ENCODE data around the gene MIAT. TPM values are rescaled to one million over a fixed set of nuclear protein-coding genes. Genes with fewer than 3 reads are reported as not detected.

The MIAT gene
- total RNA-seq, 2 experiments from 2014 or later, result 52.3 to 58.7 TPM

GRCh38 chr22:26658671-26659478 lies 1.5 kb downstream of the MIAT start:
- CTCF ChIA-PET, result no interaction called here

DNA sequence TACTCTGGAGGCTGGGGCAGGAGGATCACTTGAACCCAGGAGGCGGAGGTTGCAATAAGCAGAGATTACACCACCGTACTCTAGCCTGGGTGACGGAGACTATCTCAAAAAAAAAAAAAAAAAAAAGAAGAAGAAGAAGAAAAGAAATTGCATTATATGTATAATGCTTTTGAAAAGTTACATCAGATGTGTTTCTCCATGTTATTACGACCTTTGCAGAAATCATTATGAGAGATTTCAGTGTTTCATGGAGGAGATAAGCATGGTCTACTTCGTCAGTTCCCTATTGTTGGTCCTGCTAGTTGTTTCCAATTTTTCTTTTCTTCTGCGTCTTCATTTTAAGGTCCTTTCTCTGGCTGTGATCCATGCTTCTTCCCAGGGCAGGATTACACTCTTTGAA lies 3.0 kb downstream of the MIAT start:
- ChIA-PET CTCF (interaction anchor here (2.9 kb wide), 1 partner anchor 10 kb away, joined by 9 read pairs; no protein-coding TSS in a partner anchor), POLR2A (interaction anchor here (1.0 to 1.5 kb wide), 2 partner anchors 11 to 177 kb away, joined by 3 to 4 read pairs; partner anchors contain the start of genes HPS4 and SRRD)
- intact Hi-C loops (cut with micrococcal nuclease), result no loop called here
- H3K4me1 Mint-ChIP-seq (ENCODE audit: low read depth), result peaks cover 47% of the 10 kb centered on the region
- H3K4me3 Mint-ChIP-seq, result no peak overlapping the region
- DNase-seq, result no peak
- H3K27ac Mint-ChIP-seq, result no peak overlapping the region
- H3K9me3 Mint-ChIP-seq, result no peaks in the 10 kb centered on the region
- H3K27me3 Mint-ChIP-seq, result no peaks in the 10 kb centered on the region
- peaks cover 13% of the 10 kb centered on the region for H3K36me3 Mint-ChIP-seq

More at GRCh38 chr22:26658671-26659478, 1.5 kb downstream of the MIAT start:
- POLR2A ChIA-PET, result no interaction called here
- peak overlapping the region; percentile 88 for H3K27ac Mint-ChIP-seq
- peaks cover 34% of the 10 kb centered on the region for H3K4me1 Mint-ChIP-seq (ENCODE audit: low read depth)
- no peaks in the 10 kb centered on the region for H3K27me3 Mint-ChIP-seq
- intact Hi-C loops (cut with micrococcal nuclease), result loop anchor here (1.0 to 2.0 kb wide), 2 partner anchors 12 to 176 kb away; partner anchors contain the start of genes HPS4 and SRRD
- peaks cover 7% of the 10 kb centered on the region for H3K36me3 Mint-ChIP-seq
- H3K4me3 Mint-ChIP-seq, result peak overlapping the region; percentile 95
- DNase-seq, result peak; percentile 94
- no peaks in the 10 kb centered on the region for H3K9me3 Mint-ChIP-seq

- intact Hi-C loops (cut with micrococcal nuclease), result no loop called here
- H3K27ac Mint-ChIP-seq, result no peak overlapping the region
- CTCF ChIA-PET, result interaction anchor here (2.2 to 2.9 kb wide), 2 partner anchors 11 to 158 kb away, joined by 7 to 9 read pairs; no protein-coding TSS in a partner anchor
Measured at GRCh38 chr22:26660961-26661578, 3.7 kb downstream of the MIAT start.

GRCh38 chr22:26662160-26662559 lies 4.8 kb downstream of the MIAT start:
- Mint-ChIP-seq H3K27ac (no peak overlapping the region), H3K36me3 (peaks cover 16% of the 10 kb centered on the region)

More at GRCh38 chr22:26660961-26661578, 3.7 kb downstream of the MIAT start:
- DNase-seq, result no peak
- Mint-ChIP-seq H3K9me3 (no peaks in the 10 kb centered on the region), H3K4me3 (no peak overlapping the region), H3K27me3 (no peaks in the 10 kb centered on the region), H3K4me1 (ENCODE audit: low read depth) (peaks cover 54% of the 10 kb centered on the region), H3K36me3 (peaks cover 15% of the 10 kb centered on the region)
- POLR2A ChIA-PET, result interaction anchor here (1.0 to 1.5 kb wide), 2 partner anchors 10 to 177 kb away, joined by 3 to 4 read pairs; partner anchors contain the start of genes HPS4 and SRRD

DNA sequence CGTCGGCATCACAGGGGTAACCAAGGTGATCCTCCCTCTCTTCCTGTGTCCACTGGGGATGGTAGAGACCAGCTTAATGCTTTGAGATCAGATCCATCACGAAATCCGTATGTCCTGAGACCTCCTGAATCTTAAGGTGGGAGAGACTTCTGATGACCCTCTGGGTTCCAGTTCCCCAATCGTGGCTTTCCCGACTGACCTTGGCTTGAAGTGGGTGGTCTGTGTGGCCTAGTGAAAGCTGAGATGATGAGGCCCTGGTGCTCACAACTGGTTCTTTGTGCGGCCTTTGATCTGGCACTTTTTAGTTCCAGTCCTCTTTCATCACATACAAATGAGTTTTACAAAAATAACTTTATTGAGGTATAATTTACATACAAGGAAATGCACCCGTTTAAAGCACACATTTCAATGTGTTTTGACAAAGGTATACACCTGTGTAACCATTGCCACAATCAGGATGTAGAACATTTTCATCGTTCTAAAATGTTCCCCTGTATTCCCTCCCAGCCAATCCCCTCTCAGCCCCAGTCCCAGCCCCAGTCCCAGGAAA lies 6.1 kb downstream of the MIAT start:
- POLR2A ChIA-PET, result interaction anchor here (0.5 to 2.1 kb wide), 2 partner anchors 180 to 242 kb away, joined by 3 to 9 read pairs; partner anchors contain the start of genes HPS4 and SRRD
- CTCF ChIA-PET, result interaction anchor here (1.1 to 4.6 kb wide), 4 partner anchors 10 to 162 kb away, joined by 3 to 46 read pairs (median 18); no protein-coding TSS in a partner anchor

More at GRCh38 chr22:26662160-26662559, 4.8 kb downstream of the MIAT start:
- no peaks in the 10 kb centered on the region for H3K27me3 Mint-ChIP-seq
- H3K9me3 Mint-ChIP-seq, result no peaks in the 10 kb centered on the region
- no peak overlapping the region for H3K4me3 Mint-ChIP-seq
- peaks cover 63% of the 10 kb centered on the region for H3K4me1 Mint-ChIP-seq (ENCODE audit: low read depth)
- DNase-seq, result no peak
- CTCF ChIA-PET, result interaction anchor here (0.7 to 4.6 kb wide), 6 partner anchors 9 to 159 kb away, joined by 3 to 28 read pairs (median 5); partner anchors contain the start of gene TFIP11
- intact Hi-C loops (cut with micrococcal nuclease), result no loop called here
- POLR2A ChIA-PET, result no interaction called here

DNA sequence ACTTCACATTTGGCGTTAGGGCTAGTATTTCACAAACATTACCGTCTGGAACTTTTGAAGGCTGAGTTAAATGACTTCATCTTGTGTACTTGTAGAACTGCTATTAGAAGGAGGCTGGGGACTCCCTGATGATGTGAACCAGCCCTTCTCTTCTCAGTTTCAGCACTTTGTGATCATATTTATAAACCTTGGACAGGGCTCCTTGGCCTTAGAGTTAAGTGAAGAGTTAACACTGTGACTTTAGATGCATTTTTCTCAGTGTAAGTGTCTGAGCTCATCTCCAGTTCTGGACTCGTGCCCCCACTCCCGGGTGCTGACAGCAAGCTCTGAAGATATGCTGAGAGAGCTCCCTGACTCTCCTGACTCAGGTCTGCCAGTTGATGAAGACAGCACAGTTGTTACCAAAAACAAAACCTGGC lies 8.4 kb downstream of the MIAT start:
- H3K4me3 Mint-ChIP-seq, result peak overlapping the region; percentile 43
- H3K27ac Mint-ChIP-seq, result peak overlapping the region; percentile 92

More for the DNA sequence above, 6.1 kb downstream of the MIAT start:
- intact Hi-C loops (cut with micrococcal nuclease), result no loop called here
- Mint-ChIP-seq H3K4me3 (no peak overlapping the region), H3K36me3 (peaks cover 21% of the 10 kb centered on the region), H3K27me3 (no peaks in the 10 kb centered on the region), H3K4me1 (ENCODE audit: low read depth) (peaks cover 60% of the 10 kb centered on the region), H3K27ac (peak overlapping the region; percentile 51), H3K9me3 (no peaks in the 10 kb centered on the region)
- no peak for DNase-seq

DNA sequence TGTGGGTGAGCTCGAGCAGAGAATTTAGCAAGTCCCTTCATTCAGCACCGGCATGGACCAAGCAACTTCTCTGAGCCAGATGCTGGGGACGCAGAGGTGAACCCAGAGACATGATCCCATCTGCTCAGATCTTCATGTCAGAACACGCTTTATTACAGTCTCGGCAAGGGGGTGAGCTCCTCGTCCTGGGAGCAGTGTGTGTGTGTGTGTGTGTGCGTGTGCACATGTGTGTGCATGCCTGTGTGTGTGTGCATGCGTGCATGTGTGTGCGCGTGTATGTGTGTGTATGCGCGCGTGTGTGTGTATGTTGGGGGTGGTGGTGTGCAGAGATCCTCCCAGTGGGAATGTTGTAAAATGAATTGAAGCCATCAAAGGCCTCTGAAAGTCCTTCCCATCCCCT lies 9.8 kb downstream of the MIAT start:
- POLR2A ChIA-PET, result no interaction called here
- CTCF ChIA-PET, result no interaction called here
- Mint-ChIP-seq H3K27me3 (no peaks in the 10 kb centered on the region), H3K4me3 (no peak overlapping the region), H3K36me3 (peaks cover 20% of the 10 kb centered on the region), H3K4me1 (ENCODE audit: low read depth) (peaks cover 66% of the 10 kb centered on the region), H3K9me3 (no peaks in the 10 kb centered on the region), H3K27ac (no peak overlapping the region)
- no peak for DNase-seq
- intact Hi-C loops (cut with micrococcal nuclease), result no loop called here

More for the DNA sequence above, 8.4 kb downstream of the MIAT start:
- ChIA-PET POLR2A (interaction anchor here (1.1 to 2.1 kb wide), 3 partner anchors 9 to 182 kb away, joined by 3 to 9 read pairs (median 3); partner anchors contain the start of genes HPS4 and SRRD), CTCF (interaction anchor here (0.6 to 4.6 kb wide), 22 partner anchors 8 to 268 kb away, joined by 3 to 46 read pairs (median 5); partner anchors contain the start of genes HPS4, SRRD, TFIP11 and TPST2)
- no peak for DNase-seq
- no peaks in the 10 kb centered on the region for H3K9me3 Mint-ChIP-seq
- peaks cover 20% of the 10 kb centered on the region for H3K36me3 Mint-ChIP-seq
- H3K4me1 Mint-ChIP-seq (ENCODE audit: low read depth), result peaks cover 62% of the 10 kb centered on the region
- H3K27me3 Mint-ChIP-seq, result no peaks in the 10 kb centered on the region
- intact Hi-C loops (cut with micrococcal nuclease), result loop anchor here (1.0 kb wide), 2 partner anchors 8 to 9 kb away; partner anchors contain the start of gene MIAT

GRCh38 chr22:26669060-26669481 lies 11.7 kb downstream of the MIAT start:
- ChIA-PET CTCF (interaction anchor here (0.6 to 0.9 kb wide), 2 partner anchors 9 to 10 kb away, joined by 3 read pairs; no protein-coding TSS in a partner anchor), POLR2A (interaction anchor here (0.7 kb wide), 1 partner anchor 239 kb away, joined by 3 read pairs; no protein-coding TSS in a partner anchor)
- no peak for DNase-seq
- no peak overlapping the region for H3K4me3 Mint-ChIP-seq
- H3K36me3 Mint-ChIP-seq, result peaks cover 26% of the 10 kb centered on the region
- no peaks in the 10 kb centered on the region for H3K27me3 Mint-ChIP-seq
- H3K9me3 Mint-ChIP-seq, result no peaks in the 10 kb centered on the region
- peaks cover 69% of the 10 kb centered on the region for H3K4me1 Mint-ChIP-seq (ENCODE audit: low read depth)
- H3K27ac Mint-ChIP-seq, result peak overlapping the region; percentile 65
- intact Hi-C loops (cut with micrococcal nuclease), result no loop called here

GRCh38 chr22:26670459-26670858 lies 13.1 kb downstream of the MIAT start:
- intact Hi-C loops (cut with micrococcal nuclease), result loop anchor here (5.0 kb wide), 2 partner anchors 168 to 1247 kb away; partner anchors contain the start of gene PITPNB
- Mint-ChIP-seq H3K36me3 (peaks cover 28% of the 10 kb centered on the region), H3K27me3 (no peaks in the 10 kb centered on the region), H3K4me3 (peak overlapping the region; percentile 94), H3K27ac (peak overlapping the region; percentile 100), H3K4me1 (ENCODE audit: low read depth) (peaks cover 69% of the 10 kb centered on the region), H3K9me3 (no peaks in the 10 kb centered on the region)
- ChIA-PET POLR2A (no interaction called here), CTCF (interaction anchor here (0.6 to 1.4 kb wide), 2 partner anchors 14 to 167 kb away, joined by 3 to 5 read pairs; no protein-coding TSS in a partner anchor)
- no peak for DNase-seq

DNA sequence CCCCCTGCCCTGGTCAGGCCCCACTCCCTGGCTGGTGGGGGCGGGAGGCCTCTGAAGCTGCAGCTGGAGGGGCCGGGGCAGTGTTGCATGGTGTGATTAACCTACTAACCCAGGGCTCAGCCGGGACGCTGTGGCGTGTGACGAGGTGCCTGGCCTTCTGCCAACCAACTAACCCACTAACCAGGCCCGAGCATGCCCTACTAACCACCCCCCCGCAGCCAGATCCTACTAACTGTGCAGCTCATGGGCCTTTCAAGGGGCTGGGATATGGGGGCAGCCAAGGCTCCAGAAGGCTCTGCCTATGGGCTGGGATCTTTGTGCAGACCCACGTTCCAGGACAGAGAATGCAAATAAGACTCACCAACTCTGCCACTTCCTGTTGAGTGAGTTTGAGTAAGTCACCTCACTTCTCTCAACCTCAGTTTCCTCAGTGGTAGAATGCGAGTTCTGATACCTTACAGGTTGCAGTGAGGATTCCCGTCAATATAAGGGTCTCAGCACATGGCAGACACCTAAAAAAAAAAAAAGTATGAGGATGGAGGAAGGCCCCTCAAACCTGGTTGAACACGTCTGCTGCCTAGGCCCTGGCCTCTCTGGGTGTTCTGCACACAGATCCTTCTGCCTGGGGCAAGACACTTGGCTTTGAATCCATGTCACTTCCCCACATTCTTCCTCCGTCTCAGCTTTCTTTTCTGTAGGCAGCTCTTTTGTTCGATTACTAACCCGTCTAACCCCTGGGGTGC lies 14.1 kb downstream of the MIAT start:
- POLR2A ChIA-PET, result interaction anchor here (0.6 to 3.7 kb wide), 6 partner anchors 11 to 241 kb away, joined by 3 to 26 read pairs (median 6); partner anchors contain the start of genes ASPHD2, HPS4 and SRRD
- Mint-ChIP-seq H3K36me3 (peaks cover 25% of the 10 kb centered on the region), H3K27ac (peak overlapping the region; percentile 100), H3K4me3 (peak overlapping the region; percentile 94), H3K27me3 (no peaks in the 10 kb centered on the region), H3K4me1 (ENCODE audit: low read depth) (peaks cover 68% of the 10 kb centered on the region), H3K9me3 (no peaks in the 10 kb centered on the region)
- peak; percentile 83 for DNase-seq
- intact Hi-C loops (cut with micrococcal nuclease), result loop anchor here (1.0 to 5.0 kb wide), 6 partner anchors 12 to 1246 kb away; partner anchors contain the start of genes HPS4, PITPNB and SRRD
- CTCF ChIA-PET, result interaction anchor here (0.6 to 1.4 kb wide), 3 partner anchors 9 to 1338 kb away, joined by 3 to 5 read pairs (median 3); no protein-coding TSS in a partner anchor
